RWPE2 (cell line): ENCODE results near the gene PITPNM3.
"Not testable (repeated sequence)": the region's sequence is repeated elsewhere in the genome, so short reads cannot be mapped to it uniquely, and the experiment has no call there.

Experiments used
- ATAC-seq: fragments of 200-7000 bp; cut with Tn5 transposase; 3 replicates; pipeline ENCODE4 v1.9.1; 2021; ENCODE audit warnings: low read depth
- DNase-seq: peaks from one replicate; pipeline ENCODE4 v3.0.0-alpha.2; 2020; ENCODE audit warnings: low spot score
- H3K27ac ChIP-seq: fragments of 450-650 bp; 2 replicates; pipeline ENCODE4 v1.5.1; 2017; ENCODE audit warnings: mild to moderate bottlenecking; ENCODE audit not compliant: poor library complexity, severe bottlenecking
- H3K27me3 ChIP-seq: fragments of 250-450 bp; sonication (Bioruptor Pico); 2 replicates; pipeline ENCODE4 v1.5.1; 2021; ENCODE audit warnings: mild to moderate bottlenecking, moderate library complexity; ENCODE audit not compliant: insufficient read depth, poor library complexity, severe bottlenecking
- H3K36me3 ChIP-seq: fragments of 250-450 bp; sonication (Bioruptor Pico); 2 replicates; pipeline ENCODE4 v1.5.1; 2020; ENCODE audit warnings: low read depth, mild to moderate bottlenecking, moderate library complexity
- H3K4me1 ChIP-seq: fragments of 250-450 bp; sonication (Bioruptor Pico); 2 replicates; pipeline ENCODE4 v1.5.1; 2021; ENCODE audit warnings: mild to moderate bottlenecking, moderate library complexity; ENCODE audit not compliant: insufficient read depth, poor library complexity, severe bottlenecking
- H3K4me3 ChIP-seq: fragments of 250-450 bp; sonication (Bioruptor Pico); 2 replicates; pipeline ENCODE4 v1.5.1; 2021; ENCODE audit warnings: mild to moderate bottlenecking, moderate library complexity; ENCODE audit not compliant: severe bottlenecking
- H3K9me3 ChIP-seq: fragments of 250-450 bp; sonication (Bioruptor Pico); 2 replicates; pipeline ENCODE4 v1.5.1; 2021; ENCODE audit warnings: mild to moderate bottlenecking, moderate library complexity; ENCODE audit not compliant: severe bottlenecking
- TF ChIP-seq, protein P1 (sequence below): fragments of 450-650 bp; IDR thresholded peaks from one replicate; pipeline ENCODE4 v1.5.1; 2017; ENCODE audit warnings: mild to moderate bottlenecking, moderate library complexity; ENCODE audit not compliant: poor library complexity, severe bottlenecking

PITPNM3 gene

DNA sequence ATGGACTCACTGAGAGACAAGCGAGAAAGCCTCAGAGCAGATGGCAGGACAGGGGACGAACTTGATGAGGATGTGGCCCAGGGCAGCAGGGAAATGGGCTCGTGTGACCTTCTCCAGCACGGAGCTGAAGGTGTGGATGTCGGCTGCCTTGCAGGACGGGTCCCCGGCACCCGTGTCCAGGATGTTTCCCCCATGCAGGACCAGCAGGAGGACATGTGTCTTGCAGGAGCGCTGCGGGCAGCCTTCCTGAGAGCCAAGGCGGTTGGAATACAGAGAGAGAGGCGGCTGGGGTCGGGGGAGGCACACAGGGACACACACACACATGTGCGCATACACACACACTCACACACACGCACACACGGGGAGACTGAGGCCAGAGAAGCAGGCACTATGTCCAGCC, 72.8 kb downstream of the PITPNM3 start:
- no peak for ATAC-seq
- H3K4me3 ChIP-seq: no peak overlapping the region
- H3K9me3 ChIP-seq: no peaks in the 10 kb centered on the region
- no peak for DNase-seq
- TF ChIP-seq, protein P1, sequence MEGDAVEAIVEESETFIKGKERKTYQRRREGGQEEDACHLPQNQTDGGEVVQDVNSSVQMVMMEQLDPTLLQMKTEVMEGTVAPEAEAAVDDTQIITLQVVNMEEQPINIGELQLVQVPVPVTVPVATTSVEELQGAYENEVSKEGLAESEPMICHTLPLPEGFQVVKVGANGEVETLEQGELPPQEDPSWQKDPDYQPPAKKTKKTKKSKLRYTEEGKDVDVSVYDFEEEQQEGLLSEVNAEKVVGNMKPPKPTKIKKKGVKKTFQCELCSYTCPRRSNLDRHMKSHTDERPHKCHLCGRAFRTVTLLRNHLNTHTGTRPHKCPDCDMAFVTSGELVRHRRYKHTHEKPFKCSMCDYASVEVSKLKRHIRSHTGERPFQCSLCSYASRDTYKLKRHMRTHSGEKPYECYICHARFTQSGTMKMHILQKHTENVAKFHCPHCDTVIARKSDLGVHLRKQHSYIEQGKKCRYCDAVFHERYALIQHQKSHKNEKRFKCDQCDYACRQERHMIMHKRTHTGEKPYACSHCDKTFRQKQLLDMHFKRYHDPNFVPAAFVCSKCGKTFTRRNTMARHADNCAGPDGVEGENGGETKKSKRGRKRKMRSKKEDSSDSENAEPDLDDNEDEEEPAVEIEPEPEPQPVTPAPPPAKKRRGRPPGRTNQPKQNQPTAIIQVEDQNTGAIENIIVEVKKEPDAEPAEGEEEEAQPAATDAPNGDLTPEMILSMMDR: no peak
- H3K36me3 ChIP-seq: no peaks in the 10 kb centered on the region
- H3K27me3 ChIP-seq: no peaks in the 10 kb centered on the region
- H3K4me1 ChIP-seq: no peaks in the 10 kb centered on the region
- H3K27ac ChIP-seq: no peak overlapping the region

DNA sequence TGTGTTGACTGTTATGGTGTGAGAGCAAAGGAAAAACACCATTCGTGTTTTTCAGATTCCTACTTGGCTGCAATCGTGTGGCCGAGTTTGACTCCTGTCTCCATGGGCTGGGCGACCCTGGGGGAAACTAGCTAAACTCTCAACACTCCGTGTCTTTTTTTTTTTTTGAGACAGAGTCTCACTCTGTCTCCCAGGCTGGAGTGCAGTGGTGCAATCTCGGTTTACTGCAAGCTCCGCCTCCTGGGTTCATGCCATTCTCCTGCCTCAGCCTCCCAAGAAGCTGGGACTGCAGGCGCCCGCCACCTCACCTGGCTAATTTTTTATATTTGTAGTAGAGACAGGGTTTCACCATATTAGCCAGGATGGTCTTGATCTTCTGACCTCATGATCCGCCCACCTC, 73.6 kb downstream of the PITPNM3 start:
- not testable (repeated sequence) for H3K27ac ChIP-seq, H3K4me1 ChIP-seq, H3K4me3 ChIP-seq, DNase-seq, H3K9me3 ChIP-seq, H3K27me3 ChIP-seq, H3K36me3 ChIP-seq, ATAC-seq

DNA sequence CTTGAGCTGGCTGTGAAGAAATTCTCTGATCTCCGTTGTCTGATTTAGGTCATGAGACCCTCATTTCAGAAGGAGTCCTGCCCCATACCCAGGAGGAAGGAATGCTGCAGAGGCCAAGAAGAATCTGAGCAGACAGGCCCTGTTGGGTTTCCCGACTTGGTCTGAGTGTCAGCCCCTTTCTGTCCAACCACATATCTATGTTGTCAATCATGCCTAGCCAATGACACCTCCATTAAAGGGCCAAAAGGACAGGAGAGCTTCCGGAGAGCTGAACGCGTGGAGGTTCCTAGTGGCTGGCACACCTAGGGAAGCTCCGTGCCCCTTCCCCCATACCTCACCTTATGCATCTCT, 74.3 kb downstream of the PITPNM3 start:
- no peak for DNase-seq
- H3K27ac ChIP-seq: no peak overlapping the region
- H3K4me3 ChIP-seq: no peak overlapping the region
- H3K4me1 ChIP-seq: no peaks in the 10 kb centered on the region
- H3K9me3 ChIP-seq: no peaks in the 10 kb centered on the region
- no peak for ATAC-seq
- H3K36me3 ChIP-seq: no peaks in the 10 kb centered on the region
- no peaks in the 10 kb centered on the region for H3K27me3 ChIP-seq
- TF ChIP-seq, protein P1: no peak

DNA sequence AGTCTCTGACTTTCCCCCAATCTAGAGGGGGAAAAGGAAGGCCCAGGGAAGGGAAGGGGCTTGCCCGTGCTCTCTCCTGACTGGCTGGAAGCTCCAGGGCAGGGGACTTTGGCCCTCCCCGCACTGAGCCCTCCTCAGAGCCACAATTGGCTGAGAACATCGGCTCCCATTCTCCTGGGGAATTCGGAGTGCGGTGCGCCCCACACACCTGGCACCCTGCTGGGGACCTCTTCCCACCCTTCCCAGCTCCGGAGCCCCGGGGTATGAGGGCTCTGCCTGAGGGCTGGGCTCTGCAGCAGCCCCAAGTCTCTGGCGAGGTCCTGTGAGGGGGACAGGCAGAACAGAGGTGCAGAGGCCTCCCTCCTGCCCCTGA, 76.1 kb downstream of the PITPNM3 start:
- Histone ChIP-seq H3K4me3 (no peak overlapping the region), H3K4me1 (no peaks in the 10 kb centered on the region), H3K9me3 (no peaks in the 10 kb centered on the region), H3K36me3 (peaks cover 4% of the 10 kb centered on the region; the same call in 1 of the 2 replicates), H3K27me3 (no peaks in the 10 kb centered on the region), H3K27ac (no peak overlapping the region)
- TF ChIP-seq, protein P1: no peak
- no peak for DNase-seq
- ATAC-seq: no peak

DNA sequence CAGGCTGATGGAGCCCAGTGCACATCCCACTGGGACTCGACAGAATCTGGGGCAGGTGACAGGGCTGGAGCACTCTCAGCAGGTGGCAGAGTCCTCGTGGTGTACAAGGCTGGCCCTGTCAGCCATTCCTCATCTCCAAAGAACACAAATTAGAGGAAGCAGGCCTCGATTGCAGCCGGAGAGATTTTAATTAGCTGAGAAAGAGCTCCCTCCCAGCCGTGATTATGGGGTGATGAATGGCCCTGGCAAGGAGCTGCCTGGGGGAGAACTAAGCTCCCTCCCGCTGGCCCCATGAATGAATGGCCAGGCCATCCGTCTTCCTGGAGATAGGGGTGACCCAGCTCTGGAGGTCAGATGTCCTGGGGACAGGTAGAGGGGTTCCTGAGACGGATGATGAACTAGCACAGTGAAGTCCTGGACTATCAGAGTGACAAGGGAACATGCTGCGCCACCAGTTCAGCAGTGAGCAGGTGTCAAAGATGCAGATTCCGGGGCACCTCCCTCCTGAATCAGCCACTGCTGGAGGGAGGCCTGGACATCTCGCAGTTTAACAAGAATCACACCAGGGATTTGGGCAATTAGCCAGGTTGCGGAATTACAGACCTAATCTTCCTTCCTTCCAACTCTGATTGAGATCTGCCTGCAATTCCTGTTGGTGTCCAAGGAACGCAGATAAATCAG, 76.6 kb downstream of the PITPNM3 start:
- ATAC-seq: no peak
- DNase-seq: no peak

More for the DNA sequence above, 76.6 kb downstream of the PITPNM3 start:
- TF ChIP-seq, protein P1: no peak
- Histone ChIP-seq H3K27me3 (no peaks in the 10 kb centered on the region), H3K4me1 (no peaks in the 10 kb centered on the region), H3K27ac (no peak overlapping the region), H3K36me3 (peaks cover 4% of the 10 kb centered on the region; the same call in 1 of the 2 replicates), H3K4me3 (no peak overlapping the region), H3K9me3 (no peaks in the 10 kb centered on the region)
